HG02642 (cell line): ENCODE data around the gene CSNK1G1.
A peak's percentile ranks its signal among the peaks of the same experiment; 100 is the strongest.
"Not testable (repeated sequence)": the region's sequence is repeated elsewhere in the genome, so short reads cannot be mapped to it uniquely, and the experiment has no call there.

Source experiments
- ATAC-seq: cut with Tn5 transposase; IDR thresholded peaks from one replicate; pipeline ENCODE4 v1.9.1; 2021; ENCODE audit warnings: mild to moderate bottlenecking; ENCODE audit not compliant: unreplicated experiment, poor library complexity

Gene CSNK1G1

GRCh38 chr15:64355944-64356709, at the start of gene CSNK1G1:
Gene CSNK1G1 (minus strand): TSS chr15:64356173. CDS start chr15:64300499, 55,674 bp downstream.
- peak; percentile 98 for ATAC-seq

- ATAC-seq: no peak
Measured at GRCh38 chr15:64400583-64400982, 44.6 kb upstream of the CSNK1G1 start.

GRCh38 chr15:64398575-64398974, 42.6 kb upstream of the CSNK1G1 start:
- no peak for ATAC-seq

- no peak for ATAC-seq
Measured at GRCh38 chr15:64396789-64397188, 40.8 kb upstream of the CSNK1G1 start.

GRCh38 chr15:64392471-64392870, 36.5 kb upstream of the CSNK1G1 start:
- ATAC-seq: not testable (repeated sequence)

GRCh38 chr15:64389036-64389435, 33.1 kb upstream of the CSNK1G1 start:
- ATAC-seq: no peak

- peak; percentile 97 for ATAC-seq
Measured at GRCh38 chr15:64387562-64388168, 31.7 kb upstream of the CSNK1G1 start, which contains the start of gene TRIP4. Gene TRIP4 (plus strand): TSS chr15:64387836. CDS start chr15:64387864, 28 bp downstream.

- no peak for ATAC-seq
Measured at GRCh38 chr15:64386291-64386690, 30.3 kb upstream of the CSNK1G1 start.

GRCh38 chr15:64383760-64384159, 27.8 kb upstream of the CSNK1G1 start:
- no peak for ATAC-seq

GRCh38 chr15:64381000-64381751, 25.2 kb upstream of the CSNK1G1 start, which contains the start of gene PCLAF:
Gene PCLAF (minus strand): TSS chr15:64381441. CDS start chr15:64381371, 70 bp downstream.
- ATAC-seq: peak; percentile 98

GRCh38 chr15:64380130-64380870, 24.3 kb upstream of the CSNK1G1 start:
- not testable (repeated sequence) for ATAC-seq

- ATAC-seq: no peak
Measured at GRCh38 chr15:64379216-64379960, 23.4 kb upstream of the CSNK1G1 start.

- ATAC-seq: no peak
Measured at GRCh38 chr15:64373360-64373759, 17.4 kb upstream of the CSNK1G1 start.

GRCh38 chr15:64371383-64371782, 15.4 kb upstream of the CSNK1G1 start:
- ATAC-seq: not testable (repeated sequence)

- no peak for ATAC-seq
Measured at GRCh38 chr15:64369078-64369607, 13.2 kb upstream of the CSNK1G1 start.

GRCh38 chr15:64361259-64361658, 5.3 kb upstream of the CSNK1G1 start:
- no peak for ATAC-seq

- ATAC-seq: no peak
Measured at GRCh38 chr15:64356710-64357040, 702 bp upstream of the CSNK1G1 start.

- ATAC-seq: peak; percentile 23
Measured at GRCh38 chr15:64355348-64355943, 527 bp downstream of the CSNK1G1 start.
